LNCAP (cell line): Measurements from ENCODE around the gene STAC3.

ENCODE experiments used
- TF ChIP-seq, protein P1 (sequence below): fragments of 450-650 bp; IDR thresholded peaks from 2 replicates; pipeline ENCODE4 v1.5.1; 2017; ENCODE audit warnings: mild to moderate bottlenecking

The STAC3 gene

DNA sequence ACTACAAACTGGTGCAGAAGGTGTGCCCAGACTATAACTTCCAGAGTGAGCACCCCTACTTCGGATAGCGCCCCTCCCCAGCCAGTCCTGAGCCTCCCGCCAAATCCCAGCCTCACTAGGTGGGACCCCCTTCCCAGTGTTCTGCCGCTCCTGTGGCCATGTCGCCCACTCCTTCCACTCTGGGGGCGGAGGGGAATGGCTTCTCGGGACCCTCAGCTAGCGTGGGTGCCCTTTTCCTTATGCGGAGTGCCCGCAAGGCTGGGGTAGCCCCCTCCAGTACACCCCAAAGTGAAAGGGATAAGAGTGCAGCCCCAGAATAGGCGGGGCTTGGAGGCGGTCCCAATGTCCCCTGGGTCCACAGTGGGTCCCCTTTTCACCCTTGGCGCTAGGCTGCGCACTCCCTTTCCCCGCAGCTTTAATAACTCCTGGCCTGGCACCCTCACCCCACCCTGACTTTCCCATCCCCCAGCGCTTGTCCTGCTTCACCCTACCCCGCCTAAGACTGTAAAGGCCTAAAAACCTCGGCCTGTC, 25.2 kb downstream of the STAC3 start:
- TF ChIP-seq, protein P1, sequence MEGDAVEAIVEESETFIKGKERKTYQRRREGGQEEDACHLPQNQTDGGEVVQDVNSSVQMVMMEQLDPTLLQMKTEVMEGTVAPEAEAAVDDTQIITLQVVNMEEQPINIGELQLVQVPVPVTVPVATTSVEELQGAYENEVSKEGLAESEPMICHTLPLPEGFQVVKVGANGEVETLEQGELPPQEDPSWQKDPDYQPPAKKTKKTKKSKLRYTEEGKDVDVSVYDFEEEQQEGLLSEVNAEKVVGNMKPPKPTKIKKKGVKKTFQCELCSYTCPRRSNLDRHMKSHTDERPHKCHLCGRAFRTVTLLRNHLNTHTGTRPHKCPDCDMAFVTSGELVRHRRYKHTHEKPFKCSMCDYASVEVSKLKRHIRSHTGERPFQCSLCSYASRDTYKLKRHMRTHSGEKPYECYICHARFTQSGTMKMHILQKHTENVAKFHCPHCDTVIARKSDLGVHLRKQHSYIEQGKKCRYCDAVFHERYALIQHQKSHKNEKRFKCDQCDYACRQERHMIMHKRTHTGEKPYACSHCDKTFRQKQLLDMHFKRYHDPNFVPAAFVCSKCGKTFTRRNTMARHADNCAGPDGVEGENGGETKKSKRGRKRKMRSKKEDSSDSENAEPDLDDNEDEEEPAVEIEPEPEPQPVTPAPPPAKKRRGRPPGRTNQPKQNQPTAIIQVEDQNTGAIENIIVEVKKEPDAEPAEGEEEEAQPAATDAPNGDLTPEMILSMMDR, result no peak

DNA sequence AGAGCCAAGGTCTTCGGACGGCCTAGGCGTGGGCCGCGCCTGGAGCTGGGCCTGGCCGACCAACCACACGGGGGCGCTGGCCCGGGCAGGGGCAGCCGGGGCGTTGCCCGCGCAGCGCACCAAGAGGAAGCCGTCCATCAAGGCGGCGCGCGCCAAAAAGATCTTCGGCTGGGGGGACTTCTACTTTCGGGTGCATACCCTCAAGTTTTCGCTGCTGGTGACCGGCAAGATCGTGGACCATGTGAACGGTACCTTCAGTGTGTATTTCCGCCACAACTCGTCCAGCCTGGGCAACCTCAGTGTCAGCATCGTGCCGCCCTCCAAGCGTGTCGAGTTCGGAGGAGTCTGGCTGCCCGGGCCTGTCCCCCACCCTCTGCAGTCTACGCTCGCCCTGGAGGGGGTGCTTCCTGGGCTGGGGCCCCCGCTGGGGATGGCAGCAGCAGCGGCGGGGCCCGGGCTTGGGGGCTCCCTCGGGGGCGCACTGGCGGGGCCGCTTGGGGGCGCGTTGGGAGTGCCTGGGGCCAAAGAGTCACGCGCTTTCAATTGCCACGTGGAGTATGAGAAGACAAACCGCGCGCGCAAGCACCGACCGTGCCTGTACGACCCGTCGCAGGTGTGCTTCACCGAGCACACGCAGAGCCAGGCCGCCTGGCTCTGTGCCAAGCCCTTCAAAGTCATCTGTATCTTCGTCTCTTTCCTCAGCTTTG, 25.9 kb downstream of the STAC3 start:
- TF ChIP-seq, protein P1, result peak; percentile 21; the same call in 1 of the 2 replicates

DNA sequence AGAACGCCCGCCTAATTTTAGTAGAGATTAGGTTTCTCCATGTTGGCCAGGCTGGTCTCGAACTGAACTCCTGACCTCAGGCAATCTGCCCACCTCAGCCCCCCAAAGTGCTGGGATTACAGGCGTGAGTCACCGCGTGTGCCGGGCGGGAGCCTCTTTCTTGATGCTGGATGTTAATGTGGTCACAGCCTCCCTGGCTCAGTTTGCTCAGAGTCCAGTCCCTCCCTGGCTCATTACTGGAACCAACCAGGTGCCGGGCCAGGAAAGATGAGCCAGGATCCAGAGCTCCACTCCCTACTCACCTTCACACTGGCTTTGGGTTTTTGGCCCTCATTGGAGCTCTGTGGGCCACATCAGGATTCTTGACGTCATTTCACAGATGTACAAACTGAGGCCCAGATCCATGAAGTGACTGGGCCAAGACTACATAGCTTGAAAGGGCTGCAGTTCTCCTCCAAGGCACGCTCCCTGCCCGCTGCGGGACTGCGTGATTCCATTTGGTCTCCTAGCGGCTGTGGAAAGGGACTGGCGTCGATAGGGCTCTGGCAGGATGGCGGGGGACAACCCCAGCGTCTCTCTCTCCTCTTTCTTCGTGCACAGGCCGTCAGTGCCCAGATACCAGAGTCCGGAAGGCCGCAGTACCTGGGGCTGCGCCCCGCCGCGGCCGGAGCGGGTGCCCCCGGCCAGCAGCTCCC, 26.6 kb downstream of the STAC3 start:
- TF ChIP-seq, protein P1, result no peak

- TF ChIP-seq, protein P1, result no peak
Measured at GRCh38 chr12:57223191-57224165, 27.5 kb downstream of the STAC3 start.

- TF ChIP-seq, protein P1, result no peak
Measured at GRCh38 chr12:57222286-57223190, 28.4 kb downstream of the STAC3 start.

DNA sequence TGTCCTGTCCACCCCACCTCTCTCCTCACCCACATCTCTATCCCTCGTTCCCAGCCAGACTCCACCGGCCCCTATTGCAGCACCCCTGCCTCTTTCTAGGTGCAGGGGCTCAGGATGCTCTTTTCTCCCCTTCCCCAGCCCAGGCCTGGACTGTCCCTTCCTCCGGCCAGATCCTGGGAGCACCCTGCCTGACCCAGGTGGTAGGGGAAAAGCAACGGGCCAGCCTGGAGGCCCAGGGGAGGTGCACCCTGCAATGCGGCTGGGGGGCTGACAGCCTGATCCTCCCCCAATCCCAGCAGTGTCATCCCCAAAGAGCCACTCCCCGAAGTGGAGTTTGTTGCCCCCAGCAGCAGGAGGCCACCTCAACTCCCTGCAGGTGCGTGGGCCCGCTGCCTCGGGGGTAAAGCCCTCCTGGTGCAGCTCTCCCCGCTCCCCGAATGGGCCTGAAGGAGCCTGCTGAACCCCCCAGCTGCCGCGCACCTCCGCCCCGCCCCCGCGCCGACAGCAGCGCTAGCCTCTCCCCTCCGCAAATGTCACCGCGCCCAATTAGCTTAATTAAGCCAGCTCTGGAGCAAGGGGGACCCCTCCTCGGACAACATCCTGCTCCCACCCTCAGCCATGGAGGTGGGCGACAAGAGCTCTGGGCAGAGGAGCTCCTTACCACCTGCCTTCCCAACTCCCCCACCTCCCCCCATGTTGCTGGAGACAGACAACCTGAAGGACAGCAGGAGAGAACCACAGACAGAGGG, 29.6 kb downstream of the STAC3 start:
- TF ChIP-seq, protein P1, result no peak
